ENCODE data around the gene ALB. TPM values are rescaled to one million over a fixed set of nuclear protein-coding genes. Genes with fewer than 3 reads are reported as not detected.

Gene ALB
- total RNA-seq, 1 experiment from 2014 or later, result not detected

- DNase-seq (ENCODE audit: low read depth), result no peak
These were observed 27.7 kb downstream of the ALB start for GRCh38 chr4:73431813-73432168.

GRCh38 chr4:73432169-73433000 lies 28.3 kb downstream of the ALB start:
- DNase-seq (ENCODE audit: low read depth), result no peak

- no peak for DNase-seq (ENCODE audit: low read depth)
These were observed 29.1 kb downstream of the ALB start for GRCh38 chr4:73433140-73433539.

- DNase-seq (ENCODE audit: low read depth), result no peak
These were observed 30.2 kb downstream of the ALB start for GRCh38 chr4:73434311-73434710.

- no peak for DNase-seq (ENCODE audit: low read depth)
These were observed 31.9 kb downstream of the ALB start, which contains the start of gene AFP for GRCh38 chr4:73435984-73436383. Gene AFP, plus strand, starts transcription at chr4:73436221. Its CDS starts 42 bp downstream, at chr4:73436263.

- DNase-seq (ENCODE audit: low read depth), result no peak
These were observed 32.8 kb downstream of the ALB start for GRCh38 chr4:73436674-73437557.

- DNase-seq (ENCODE audit: low read depth), result no peak
These were observed 33.5 kb downstream of the ALB start for GRCh38 chr4:73437558-73437956.

GRCh38 chr4:73438048-73438447 lies 34.0 kb downstream of the ALB start:
- no peak for DNase-seq (ENCODE audit: low read depth)

GRCh38 chr4:73438582-73439215 lies 34.6 kb downstream of the ALB start:
- no peak for DNase-seq (ENCODE audit: low read depth)

- no peak for DNase-seq (ENCODE audit: low read depth)
These were observed 35.4 kb downstream of the ALB start for GRCh38 chr4:73439445-73439844.

GRCh38 chr4:73439991-73440390 lies 35.9 kb downstream of the ALB start:
- DNase-seq (ENCODE audit: low read depth), result no peak

GRCh38 chr4:73440653-73441052 lies 36.6 kb downstream of the ALB start:
- no peak for DNase-seq (ENCODE audit: low read depth)

- DNase-seq (ENCODE audit: low read depth), result no peak
These were observed 38.2 kb downstream of the ALB start for GRCh38 chr4:73442275-73442674.

GRCh38 chr4:73443224-73443623 lies 39.1 kb downstream of the ALB start:
- no peak for DNase-seq (ENCODE audit: low read depth)

- DNase-seq (ENCODE audit: low read depth), result no peak
These were observed 41.6 kb downstream of the ALB start for GRCh38 chr4:73445383-73446335.

- DNase-seq (ENCODE audit: low read depth), result peak; percentile 13
These were observed 42.4 kb downstream of the ALB start for GRCh38 chr4:73446336-73446938.

- no peak for DNase-seq (ENCODE audit: low read depth)
These were observed 43.6 kb downstream of the ALB start for GRCh38 chr4:73447671-73448070.

- no peak for DNase-seq (ENCODE audit: low read depth)
These were observed 44.5 kb downstream of the ALB start for GRCh38 chr4:73448448-73449203.

- DNase-seq (ENCODE audit: low read depth), result peak; percentile 85
These were observed 46.4 kb downstream of the ALB start for GRCh38 chr4:73450398-73451004.

- DNase-seq (ENCODE audit: low read depth), result peak; percentile 62
These were observed 47.3 kb downstream of the ALB start for GRCh38 chr4:73451404-73451803.
